Measurements from ENCODE around the gene TMA7B. TPM values are rescaled to one million over a fixed set of nuclear protein-coding genes. Genes with fewer than 3 reads are reported as not detected.

TMA7B gene
- total RNA-seq, 1 donor from 2014 or later, result 1.7 TPM

Other genes starting within 250 kb of the TMA7B start
- not detected for gene ENTHD1, start 66.6 kb upstream of the TMA7B start, total RNA-seq
- gene GRAP2, start 59.3 kb upstream of the TMA7B start, total RNA-seq, result 12.3 TPM
- 12.8 TPM for gene FAM83F, start 34.6 kb downstream of the TMA7B start, total RNA-seq
- gene TNRC6B, start 217.5 kb downstream of the TMA7B start, total RNA-seq, result 32.7 TPM